HL-60 (cell line): Measurements from ENCODE around the gene ATP13A1.

Experiments
- CTCF ChIP-seq: IDR thresholded peaks from one replicate; pipeline ENCODE4 v1.5.1; 2011; ENCODE audit warnings: low read length, control low read depth, inconsistent platforms; ENCODE audit not compliant: insufficient read depth
- GABPA ChIP-seq: IDR thresholded peaks from 2 replicates; pipeline ENCODE4 v1.6.1; 2012; ENCODE audit warnings: low read depth
- REST ChIP-seq: IDR thresholded peaks from 2 replicates; pipeline ENCODE4 v1.6.1; 2012; ENCODE audit warnings: low read depth; ENCODE audit not compliant: insufficient replicate concordance

GRCh38 chr19:19637186-19637522 lies 26.3 kb downstream of the ATP13A1 start:
- TF ChIP-seq CTCF, result no peak
- TF ChIP-seq REST, result no peak
- TF ChIP-seq GABPA, result no peak
